Right lobe of liver (tissue), 4 donors: Measurements from ENCODE around the gene SLFN13.

Source experiments
- CTCF ChIP-seq, 4 donors: fragments of 200-600 bp in 3 of 4; fragments of 450-650 bp in 1 of 4; IDR thresholded peaks; one replicate each; pipeline versions ENCODE4 v1.5.1 to v1.8.0; 2016 to 2022; ENCODE audit warnings: antibody characterized with exemption in 4 of 4, mild to moderate bottlenecking in 2 of 4
- POLR2A ChIP-seq: fragments of 450-650 bp; IDR thresholded peaks from one replicate; pipeline ENCODE4 v1.6.1; 2017; ENCODE audit warnings: antibody characterized with exemption, mild to moderate bottlenecking
- donor health status: DM: no; HTN: no; CAD: no.
- donor health status: DM: no; HTN: no; CAD: no.
- donor health status: DM: no; HTN: yes; CAD: no.

GRCh38 chr17:35491417-35491816 is 42.9 kb upstream of the SLFN13 start:
- TF ChIP-seq POLR2A (no peak), CTCF (IDR thresholded peaks at IDR 0.05) (no peak)
